ENCODE measurements around the gene UPK2.
"Not testable (repeated sequence)": the region's sequence is repeated elsewhere in the genome, so short reads cannot be mapped to it uniquely, and the experiment has no call there.

The UPK2 gene

GRCh38 chr11:118988280-118988679, 32.2 kb downstream of the UPK2 start:
- DNase-seq (ENCODE audit: low spot score) = no peak

GRCh38 chr11:118991486-118992038, 35.5 kb downstream of the UPK2 start:
- DNase-seq (ENCODE audit: low spot score) = not testable (repeated sequence)

DNA sequence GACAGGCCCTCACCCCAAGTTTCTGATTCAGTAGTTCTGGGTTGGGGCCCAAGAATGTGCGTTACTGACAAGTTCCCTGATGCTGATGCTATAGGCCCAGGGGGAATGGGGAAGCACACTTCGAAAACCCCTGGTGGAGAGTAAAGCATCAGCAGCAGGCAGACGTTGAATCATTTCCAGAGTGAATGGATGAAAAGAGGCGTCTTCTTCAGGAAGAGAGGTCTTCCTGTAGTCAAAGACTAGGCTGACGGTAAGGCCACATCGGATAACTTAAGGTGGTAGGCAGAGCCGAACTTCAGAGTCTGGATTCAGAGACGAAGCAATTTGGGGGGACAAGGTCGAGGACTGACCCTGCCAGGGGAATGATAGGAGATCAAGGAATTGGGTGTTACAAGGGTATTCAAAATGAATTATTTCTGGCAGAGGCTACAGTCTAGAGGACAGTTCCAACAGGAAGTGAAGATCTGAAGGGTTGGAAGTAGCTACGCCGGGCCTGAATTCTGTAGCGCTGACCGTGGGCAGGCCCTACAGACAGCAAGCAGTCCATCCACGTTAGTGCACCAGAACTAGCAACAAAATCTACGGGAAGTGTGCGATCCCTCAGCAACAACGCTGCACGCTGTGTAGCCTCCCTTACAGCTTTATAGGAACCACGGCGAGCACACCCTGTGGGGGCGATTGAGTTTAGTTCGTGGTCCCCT, 41.0 kb downstream of the UPK2 start:
- DNase-seq (ENCODE audit: low spot score) = peak; percentile 42

- DNase-seq (ENCODE audit: low spot score) = peak; percentile 100
These were observed 41.7 kb downstream of the UPK2 start, which contains the start of gene CENATAC for GRCh38 chr11:118997627-118998387. CENATAC (plus strand) TSS chr11:118998138; CDS start chr11:118998198, 60 bp downstream.

DNA sequence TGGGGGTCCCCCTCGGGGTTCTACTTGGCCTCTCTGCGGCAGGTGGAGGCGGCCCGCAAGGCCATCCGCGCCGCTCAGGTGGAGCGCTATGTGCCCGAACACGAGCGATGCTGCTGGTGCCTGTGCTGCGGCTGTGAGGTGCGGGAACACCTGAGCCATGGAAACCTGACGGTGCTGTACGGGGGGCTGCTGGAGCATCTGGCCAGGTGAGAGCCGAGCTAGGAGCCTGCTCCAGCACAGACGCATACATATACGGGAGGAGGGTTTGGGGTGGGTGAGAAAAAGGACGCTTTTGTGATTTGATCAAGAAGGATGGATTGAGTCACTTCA, 42.3 kb downstream of the UPK2 start:
- DNase-seq (ENCODE audit: low spot score) = no peak

DNA sequence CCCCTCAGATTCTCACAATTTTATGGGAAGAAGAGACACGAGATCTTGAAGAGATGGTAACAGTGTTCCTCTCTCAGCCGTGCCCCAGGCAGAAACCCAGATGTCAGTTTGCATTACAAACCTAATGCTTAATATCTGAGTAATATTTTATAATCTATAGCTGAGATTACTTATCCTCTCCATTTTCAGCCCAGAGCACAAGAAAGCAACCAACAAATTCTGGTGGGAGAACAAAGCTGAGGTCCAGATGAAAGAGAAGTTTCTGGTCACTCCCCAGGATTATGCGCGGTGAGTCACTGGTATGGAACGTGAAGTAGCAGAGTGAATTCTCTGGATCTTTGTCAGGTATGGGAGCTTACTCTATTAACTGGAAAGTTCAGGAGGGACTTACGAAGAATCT, 42.7 kb downstream of the UPK2 start:
- DNase-seq (ENCODE audit: low spot score) = peak; percentile 37

DNA sequence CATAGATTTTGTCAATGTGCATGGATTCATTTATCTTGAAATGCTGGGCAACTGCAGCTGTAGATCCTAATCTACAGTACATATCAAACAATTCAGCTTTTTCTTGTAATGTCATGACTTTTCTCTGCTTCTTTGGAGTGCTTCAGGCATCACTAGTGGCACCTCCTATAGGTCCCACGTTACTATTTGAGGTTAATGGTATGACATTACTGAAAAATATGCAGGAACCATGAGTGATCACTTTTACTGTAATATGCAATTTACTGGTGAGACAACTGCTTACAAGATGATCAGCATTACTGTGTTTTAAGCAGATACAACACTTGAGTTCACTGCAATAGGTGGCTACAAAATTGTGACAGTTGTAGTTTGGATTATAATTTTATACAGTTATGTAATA, 44.8 kb downstream of the UPK2 start:
- DNase-seq (ENCODE audit: low spot score) = no peak

DNA sequence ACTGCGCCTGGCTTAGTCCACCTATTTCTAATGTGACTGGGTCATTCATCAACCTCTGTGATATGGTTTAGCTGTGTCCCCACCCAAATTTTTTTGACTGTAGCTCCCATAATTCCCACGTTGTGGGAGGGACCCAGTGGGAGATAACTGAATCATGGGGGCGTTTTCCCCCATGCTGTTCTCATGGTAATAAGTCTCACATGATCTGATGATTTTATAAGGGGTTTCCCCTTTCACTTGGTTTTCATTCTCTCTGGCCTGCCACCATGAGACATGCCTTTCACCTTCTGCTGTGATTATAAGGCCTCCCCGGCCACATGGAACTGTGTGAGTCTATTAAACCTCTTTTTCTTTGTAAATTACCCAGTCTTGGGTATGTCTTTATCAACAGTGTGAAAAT, 50.6 kb downstream of the UPK2 start:
- no peak for DNase-seq (ENCODE audit: low spot score)

All from iPS-NIHi11 (cell line).